ENCODE measurements around the gene LRRC72.

DNA sequence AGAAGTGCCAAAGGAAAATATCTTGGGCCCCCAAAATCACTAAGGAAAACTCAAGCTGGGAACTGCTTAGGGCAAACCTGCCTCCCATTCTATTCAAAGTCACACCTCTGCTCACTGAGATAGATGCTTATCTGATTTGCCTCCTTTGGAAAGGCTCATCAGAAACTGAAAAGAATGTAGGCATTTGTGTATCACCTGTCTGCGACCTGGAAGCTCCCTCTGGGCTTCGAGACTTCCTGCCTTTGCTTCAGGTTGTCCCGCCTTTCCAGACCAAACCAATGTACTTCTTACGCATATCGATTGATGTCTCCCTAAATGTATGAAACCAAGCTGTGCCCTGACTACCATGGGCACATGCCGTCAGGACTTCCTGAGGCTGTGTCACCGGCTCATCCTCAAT, 14.5 kb upstream of the LRRC72 start:
- TF ChIP-seq YY1 (IDR thresholded peaks at IDR 0.05; ENCODE audit: insufficient read depth, insufficient read length) (no peak), ZNF274 (IDR thresholded peaks at IDR 0.05; ENCODE audit: low read depth, low read length) (no peak), SUZ12 (IDR thresholded peaks at IDR 0.05; ENCODE audit: extremely low read depth, insufficient read depth, insufficient read length) (no peak)
